Measurements from ENCODE around the gene TBPL1.
"Not testable (repeated sequence)": the region's sequence is repeated elsewhere in the genome, so short reads cannot be mapped to it uniquely, and the experiment has no call there.

TBPL1 gene

DNA sequence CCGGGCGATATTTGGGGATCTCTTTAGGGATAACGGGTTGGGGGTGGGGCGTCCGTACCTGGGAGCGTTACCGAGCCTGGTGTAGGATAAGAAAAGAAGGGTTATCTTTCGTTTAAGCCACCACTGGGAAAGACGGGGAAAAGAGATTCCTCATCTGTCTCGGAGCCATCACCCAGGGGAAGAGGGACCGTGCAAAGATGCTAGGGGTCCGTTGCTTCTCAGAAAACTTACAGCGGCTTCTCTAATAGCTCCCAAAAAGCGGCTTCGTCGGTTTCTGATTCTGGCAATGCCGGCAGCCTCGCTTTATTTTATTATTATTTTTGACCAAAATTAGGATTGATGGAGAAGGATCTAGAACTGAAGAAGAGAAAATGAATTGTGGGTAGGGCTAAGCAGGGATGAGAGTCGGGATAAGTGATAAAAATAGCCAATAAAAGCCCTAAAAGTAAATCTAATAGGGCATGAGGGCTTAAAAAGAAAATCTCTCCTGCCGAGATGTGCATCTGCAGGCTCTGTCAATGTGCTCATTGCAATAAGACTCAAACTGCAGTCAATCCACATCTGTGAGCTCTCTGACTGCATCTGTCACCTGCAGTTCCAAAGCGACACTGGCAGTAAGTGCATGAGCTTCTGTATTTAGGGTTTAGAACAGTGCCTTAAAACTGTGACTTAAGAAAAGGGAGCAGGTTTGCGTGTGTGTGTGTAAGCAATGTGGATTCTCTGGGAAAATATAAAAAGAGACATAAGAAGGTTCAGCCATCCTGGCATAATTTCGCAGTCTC is 801 bp downstream of the TBPL1 start:
- no peak for DNase-seq

DNA sequence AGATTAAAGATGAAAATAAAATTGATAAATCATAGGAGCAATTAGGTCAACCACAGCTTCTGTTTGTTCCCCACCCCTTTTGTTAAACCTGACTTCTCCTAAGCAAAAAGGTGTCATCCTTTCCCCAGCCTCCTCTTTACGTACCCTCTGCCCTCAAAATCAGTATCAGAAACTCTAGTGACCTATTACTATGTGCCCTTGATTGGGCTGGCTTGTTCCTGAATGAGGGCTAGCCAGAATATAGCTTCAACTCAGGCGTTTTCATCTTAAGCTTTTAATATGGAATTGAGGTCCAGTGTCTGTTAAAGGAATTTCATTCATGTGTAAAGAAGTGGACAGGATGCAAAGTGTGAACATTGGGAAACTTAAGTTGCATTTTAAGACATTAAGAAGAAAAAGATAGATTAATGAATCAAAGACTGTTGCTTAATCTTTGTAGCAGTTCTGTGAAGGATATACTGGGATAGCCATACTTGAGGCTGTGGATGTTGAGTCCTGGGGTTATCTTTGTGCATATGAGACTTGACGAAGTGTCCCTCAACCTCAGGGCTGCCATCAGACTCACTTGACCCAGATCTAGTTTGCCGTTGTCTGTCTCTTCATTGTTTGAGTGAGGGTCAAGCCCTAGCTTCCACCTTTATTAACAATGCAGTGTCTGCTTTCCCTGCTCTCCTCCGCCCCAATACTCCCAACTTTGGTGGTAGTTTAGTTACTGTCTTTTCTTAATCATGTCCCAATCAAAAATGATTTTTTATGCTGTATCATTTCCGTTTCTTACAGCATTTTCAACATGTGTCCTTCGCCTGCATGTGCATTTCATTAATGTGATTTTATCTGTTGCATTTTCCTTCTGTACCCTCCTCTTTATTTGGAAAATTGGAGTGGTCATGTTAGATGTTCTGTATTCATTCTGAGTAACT is 1.9 kb downstream of the TBPL1 start:
- DNase-seq: no peak

DNA sequence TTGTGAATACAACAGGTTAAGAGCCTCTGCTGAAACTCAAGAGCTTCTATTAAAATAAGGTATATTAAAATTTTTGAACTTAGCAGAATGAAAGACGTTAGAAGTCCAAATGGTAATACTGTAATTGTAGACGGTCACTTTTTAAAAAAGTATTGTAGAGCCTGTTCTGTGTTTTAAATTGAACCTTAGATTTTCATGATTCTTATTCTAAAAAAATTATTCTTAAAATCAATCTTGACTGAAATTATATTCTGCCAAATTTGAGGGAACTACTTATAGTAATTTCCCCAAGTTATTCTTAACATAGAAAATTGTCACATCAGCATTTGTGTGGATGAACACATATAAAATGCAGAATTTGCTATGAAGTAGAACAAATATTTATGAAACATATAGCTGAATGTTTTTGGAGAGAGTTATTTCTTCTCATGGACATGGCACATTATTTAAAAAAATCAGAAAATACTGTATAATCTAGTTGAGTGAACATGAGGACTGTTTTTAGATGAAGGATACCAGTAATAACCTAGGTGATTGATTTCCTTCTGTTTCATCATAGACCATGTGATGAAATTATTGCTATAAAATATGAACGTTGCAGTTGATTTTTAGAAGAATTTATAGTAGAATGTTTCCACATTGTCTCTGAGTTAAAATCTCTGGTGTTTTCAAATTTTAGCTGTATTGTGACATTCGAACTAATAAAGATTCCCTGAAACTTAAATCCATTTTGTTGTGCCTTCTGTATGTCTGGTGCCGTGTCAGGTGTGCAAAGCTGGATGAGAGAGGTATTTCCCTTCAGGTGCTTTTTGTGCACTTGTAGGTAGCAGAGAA is 2.8 kb downstream of the TBPL1 start:
- DNase-seq: no peak

DNA sequence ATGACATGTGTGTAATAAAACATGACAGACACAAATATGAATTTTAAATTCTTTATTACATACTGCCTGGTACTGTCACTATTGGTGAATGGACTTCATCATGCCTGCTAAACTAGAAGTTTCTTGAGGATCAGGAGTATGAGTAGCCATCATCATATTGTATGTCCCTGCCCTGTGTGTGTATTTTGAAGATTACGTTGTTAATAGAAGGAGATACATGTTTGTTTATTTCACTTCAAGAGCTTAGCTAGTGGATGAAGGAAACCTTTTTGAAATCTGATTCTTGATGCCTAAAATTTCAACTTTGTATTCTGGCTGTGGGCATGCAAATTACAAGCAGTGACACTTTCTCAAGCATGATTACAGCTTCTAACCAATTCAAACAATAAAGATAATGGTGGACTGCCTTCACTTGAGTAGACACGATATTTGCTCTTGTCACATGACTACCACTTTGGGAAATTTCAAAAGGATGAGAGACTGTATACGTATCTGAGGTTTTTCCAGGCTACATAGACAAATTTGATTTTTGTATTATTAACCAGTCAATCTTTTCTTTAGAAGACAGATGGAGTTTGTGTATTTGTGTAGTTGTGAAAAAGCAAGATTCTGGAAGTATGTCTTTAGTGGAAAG is 3.5 kb downstream of the TBPL1 start:
- no peak for DNase-seq

DNA sequence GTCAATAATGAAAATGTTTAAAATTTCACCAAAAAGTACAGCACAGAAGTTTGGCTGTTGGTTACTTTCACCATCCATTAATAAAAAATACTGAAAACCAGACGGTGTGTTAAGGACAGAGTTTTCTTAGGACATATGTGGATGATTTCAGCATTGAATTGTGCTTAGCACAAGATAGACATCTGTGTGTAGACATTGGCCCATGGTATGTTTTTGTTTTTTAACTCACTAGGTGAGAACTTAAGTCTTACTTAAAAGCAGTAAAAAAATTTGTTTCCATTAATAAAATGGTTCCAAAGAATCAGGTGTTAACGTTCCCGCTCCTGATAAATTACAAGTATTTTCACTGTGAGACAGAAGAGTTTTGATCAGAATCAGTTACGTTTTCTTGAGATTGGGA is 4.2 kb downstream of the TBPL1 start:
- DNase-seq: no peak

DNA sequence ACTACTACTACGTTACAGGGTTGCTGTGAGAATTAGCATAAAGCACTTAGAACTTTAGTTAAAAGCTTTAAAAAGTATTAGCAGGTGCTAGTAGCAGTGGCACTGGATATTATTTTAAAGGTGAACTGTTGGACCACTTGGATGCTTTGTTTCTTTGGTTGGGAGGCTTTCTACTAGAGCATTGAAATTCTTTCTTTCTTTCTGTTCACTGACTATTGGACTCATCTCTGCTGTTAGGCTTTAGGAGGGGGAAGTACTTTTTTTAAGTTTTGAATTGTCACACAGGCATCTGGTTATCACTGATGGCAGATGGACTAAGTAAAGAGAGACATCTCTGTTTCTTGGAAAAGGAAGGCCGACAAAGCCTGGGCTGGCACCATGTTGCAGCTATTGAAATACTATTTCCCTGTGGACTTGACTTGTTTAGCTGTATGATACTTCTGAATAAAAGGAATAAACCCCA is 4.8 kb downstream of the TBPL1 start:
- DNase-seq: no peak

DNA sequence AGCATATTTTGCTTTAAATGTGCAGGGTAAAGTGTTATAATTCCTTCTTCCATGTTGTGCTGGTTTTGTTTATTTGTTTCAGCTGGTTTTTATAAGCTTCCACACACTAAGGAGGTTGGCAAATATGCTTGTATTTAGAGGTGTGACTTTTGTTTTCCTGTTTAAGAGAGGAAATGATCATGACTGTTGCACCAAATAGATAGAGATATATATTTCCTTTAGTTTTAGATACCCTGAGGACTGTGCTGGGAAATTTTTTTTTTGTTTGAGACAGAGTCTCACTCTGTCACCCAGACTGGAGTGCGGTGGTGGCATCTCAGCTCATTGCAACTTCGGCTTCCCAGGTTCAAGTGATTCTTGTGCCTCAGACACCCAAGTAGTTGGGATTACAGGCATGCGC is 5.8 kb downstream of the TBPL1 start:
- no peak for DNase-seq

DNA sequence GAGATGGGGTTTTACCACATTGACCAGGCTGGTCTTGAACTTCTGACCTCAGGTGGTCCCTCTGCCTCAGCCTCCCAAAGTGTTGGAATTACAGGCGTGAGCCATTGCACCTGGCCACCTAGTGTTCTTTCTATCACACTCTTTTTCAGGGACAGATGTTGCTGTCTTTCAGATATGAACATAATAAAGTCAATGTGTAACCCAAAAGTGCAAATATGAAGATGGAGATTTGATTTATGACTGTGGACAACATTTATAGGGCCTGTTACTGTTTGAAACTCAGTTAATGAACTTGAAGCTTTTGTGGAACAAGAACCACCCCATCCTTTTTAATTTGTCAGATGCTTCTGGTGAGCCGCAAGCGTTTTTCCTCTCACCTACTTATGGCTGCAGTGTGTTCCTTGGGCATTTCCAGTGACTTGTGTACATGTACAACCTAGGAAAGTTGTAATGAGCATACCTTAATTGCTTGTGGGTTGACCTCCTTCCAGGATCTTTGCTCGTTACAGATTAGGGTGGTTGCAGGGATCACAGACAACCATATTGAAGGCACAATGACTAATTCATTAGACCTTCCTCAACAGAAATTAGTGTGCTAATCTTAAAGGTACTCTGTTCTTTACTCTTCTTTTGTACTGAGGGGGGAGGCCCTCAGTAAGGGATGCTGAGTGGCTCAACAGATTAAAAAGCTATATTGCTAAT is 6.8 kb downstream of the TBPL1 start:
- DNase-seq: no peak

DNA sequence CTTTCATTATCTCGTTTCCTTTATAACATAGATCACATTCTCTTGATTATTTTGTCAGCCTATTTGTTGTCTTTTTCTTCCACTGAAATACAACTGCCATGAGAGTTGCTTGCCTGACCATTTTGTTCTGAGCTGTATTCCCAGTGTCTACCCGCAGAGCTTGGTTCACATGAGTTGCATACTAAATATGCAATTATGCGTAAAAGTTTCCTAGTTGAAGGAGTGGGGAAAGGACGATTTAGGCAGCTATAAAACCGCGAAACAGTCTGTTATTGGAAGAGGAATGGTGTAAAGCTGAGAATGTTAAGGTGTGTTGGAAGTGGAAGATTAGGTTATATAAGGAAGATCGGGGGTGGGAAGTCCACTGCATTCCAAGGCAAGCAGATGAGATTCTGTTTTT is 8.8 kb downstream of the TBPL1 start:
- no peak for DNase-seq

DNA sequence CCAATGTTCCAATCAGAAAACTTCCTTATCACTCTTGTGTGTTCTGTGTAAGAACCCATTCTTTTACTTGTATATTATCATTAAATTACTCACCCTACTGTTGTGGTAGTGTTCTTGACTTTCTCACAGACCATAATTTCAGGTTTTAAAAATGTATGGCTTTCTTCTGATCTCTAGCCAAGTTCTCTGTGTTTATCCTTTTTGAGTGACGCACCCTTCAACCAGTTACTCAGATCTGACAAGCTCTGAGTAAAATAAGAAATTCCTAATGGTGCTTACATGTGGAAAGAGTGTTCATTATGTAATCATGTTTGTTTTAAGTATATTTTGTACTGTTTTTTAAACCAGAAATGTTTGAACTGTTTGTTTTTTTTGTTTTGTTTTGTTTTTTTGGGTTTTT is 11.0 kb downstream of the TBPL1 start:
- no peak for DNase-seq

DNA sequence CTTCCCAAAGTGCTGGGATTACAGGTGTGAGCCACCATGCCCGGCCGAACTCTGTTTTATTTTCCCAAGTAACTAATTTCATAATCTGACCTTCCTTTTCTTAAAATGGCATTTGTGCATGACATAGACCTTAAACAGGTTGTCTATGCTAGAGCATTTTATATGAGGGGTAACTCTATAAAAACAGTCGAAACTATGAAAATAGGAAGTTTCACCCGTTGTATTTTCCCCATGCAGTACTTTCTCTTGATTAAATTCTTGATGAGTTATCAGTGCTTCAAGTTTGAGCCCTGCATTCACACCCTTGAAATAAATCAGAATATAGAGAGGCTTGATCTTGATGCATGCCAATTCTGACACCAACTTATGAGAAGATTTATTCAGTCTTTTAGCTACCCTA is 11.7 kb downstream of the TBPL1 start:
- no peak for DNase-seq

DNA sequence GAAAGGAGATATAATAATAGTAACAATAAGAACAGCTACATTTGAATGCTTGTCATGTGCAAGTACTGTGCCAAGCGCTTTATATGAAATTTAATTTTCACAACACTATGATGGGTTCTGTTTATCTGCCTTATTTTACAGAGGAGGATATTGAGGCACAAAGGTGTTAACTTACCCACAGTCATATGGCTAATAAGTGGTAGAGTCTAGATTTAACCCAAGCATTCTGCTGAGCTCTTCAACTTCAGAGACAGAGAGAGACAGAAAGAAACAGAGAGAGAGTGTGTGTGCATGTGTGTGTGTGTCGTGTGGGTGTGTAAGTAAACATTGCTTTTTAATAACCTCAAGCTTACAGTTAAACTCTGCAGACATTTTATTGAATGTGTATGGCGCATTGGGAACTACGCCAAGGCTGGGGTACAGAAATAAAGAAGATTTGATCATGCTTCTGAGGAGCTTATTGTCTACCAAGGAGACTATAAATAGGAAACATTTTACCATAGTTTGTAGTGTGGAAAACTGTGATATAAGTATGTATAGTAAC is 12.9 kb downstream of the TBPL1 start:
- no peak for DNase-seq

DNA sequence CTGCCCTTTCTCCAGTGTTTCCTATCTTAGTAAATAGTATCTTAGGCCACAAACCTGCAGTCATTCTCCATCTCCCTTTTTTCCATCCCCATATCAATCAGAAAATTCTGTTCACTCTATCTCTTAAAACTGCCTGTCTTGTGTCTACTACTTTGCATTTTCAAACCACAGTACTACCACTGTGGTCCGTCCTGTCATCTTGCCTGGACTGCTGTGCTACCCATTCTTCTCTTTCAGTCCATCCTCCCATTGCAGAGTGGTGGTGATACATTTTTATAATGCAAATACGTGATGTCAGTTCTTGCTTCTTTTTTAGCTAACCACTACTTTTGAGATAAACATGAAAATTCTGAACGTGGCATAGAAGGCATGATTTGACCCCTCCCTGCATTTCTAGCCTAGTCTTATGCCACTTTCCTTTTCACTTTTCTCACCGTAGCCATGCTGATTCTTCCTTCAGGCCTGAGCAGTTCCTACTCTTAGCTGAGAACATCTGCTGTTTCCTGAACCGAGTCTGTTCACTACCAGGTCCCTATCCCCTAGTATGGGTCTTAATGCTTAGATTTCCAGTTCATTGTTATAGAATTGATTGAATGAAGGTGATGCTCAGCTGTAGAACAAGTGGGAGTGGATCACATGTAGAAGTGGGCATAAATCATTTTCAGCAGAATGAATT is 13.8 kb downstream of the TBPL1 start:
- DNase-seq: no peak

DNA sequence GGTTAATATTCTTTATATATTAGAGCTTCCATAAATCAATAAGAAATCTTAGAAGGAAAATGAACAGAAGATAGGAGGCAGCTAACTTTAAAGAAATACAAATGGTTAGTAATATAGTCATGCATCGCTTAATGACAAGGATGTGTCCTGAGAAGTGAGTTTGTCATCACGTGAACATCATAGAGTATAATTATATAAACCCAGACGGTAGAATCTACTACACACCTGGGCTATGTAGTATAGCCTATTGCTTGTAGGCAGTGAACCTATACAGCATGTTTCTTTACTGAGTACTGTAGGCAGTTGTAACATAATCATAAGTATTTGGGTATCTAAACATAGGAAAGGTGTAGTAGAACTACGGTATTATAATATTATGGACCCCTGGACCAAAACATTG is 14.3 kb downstream of the TBPL1 start:
- no peak for DNase-seq

DNA sequence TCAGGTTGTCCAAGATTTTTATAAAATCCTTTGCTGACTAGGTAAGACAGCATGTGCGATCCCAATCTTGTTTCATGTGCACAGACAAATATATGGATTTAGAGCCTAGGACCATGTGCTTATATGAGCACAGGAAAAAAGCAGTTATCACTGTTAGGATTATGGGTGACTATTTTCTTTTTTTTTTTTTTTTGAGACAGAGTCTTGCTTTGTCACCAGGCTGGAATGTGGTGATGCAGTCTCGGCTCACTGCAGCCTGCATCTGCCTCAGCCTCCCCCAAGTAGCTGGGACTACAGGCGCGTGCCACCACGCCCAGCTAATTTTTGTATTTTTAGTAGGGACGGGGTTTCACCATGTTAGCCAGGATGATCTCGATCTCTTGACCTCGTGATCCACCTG is 14.8 kb downstream of the TBPL1 start:
- not testable (repeated sequence) for DNase-seq

DNA sequence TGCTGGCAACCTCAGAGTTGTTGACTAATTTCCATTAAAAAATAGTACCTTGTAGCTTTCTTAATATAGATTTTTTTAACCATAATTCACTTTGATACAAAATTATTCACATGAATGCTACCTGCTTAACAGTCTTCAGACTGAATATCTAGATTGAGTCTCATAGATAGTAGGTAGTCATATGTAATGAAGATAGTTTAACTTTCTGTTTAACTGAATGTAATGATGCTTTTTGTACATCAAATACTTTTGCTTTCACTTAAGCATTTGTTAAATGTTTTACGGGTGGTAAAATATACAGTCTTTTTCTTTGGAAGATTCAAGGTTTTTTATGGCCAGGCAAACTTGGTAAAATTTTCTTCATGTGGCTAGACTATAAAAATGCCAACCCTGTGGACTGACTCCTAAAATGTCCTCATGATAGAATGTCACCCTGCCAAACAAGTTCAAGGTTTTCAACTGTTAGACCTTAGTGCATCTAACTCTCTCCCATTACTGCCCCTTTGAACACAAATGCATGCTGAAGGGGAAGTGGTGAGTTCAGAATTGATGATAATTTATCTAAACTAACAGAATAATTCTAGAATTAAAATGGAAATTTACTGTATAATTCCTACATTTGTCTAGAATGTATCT is 16.4 kb downstream of the TBPL1 start:
- no peak for DNase-seq

DNA sequence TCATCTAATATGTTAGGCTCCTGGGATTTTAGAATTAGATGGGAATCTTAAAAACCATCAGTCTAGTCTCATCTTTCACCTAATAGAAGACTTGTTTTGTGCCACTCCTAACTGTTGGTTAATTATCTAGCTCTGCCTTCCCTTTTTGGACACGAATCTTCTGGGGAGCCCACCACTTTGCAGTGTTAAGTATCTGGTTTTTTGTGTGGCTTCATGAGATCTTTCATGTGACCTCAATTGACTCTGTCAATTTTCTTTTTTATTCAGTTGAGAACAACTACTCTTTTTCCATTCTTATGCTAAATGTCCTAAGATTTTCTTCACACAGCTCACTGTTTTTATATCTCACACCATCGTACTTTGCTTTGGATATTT is 16.9 kb downstream of the TBPL1 start:
- no peak for DNase-seq

DNA sequence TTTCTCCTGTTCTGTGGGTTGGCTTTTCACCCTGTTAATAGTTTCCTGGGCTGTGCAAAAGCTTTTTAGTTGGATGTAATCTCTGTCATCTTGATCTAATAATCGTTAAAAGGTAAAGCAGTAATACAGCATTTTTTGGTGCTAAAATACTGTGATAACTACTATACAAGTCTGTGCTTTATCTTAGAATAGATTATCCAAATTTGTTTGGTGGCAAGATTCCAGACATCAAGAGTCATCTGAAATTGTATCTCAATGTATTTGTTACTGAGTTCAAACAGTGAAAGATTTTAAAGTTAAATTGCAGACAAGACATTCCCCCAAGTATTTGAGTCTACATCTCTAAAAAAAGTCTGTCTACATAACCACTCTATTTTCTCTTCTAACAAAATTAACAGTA is 18.8 kb downstream of the TBPL1 start:
- no peak for DNase-seq

DNA sequence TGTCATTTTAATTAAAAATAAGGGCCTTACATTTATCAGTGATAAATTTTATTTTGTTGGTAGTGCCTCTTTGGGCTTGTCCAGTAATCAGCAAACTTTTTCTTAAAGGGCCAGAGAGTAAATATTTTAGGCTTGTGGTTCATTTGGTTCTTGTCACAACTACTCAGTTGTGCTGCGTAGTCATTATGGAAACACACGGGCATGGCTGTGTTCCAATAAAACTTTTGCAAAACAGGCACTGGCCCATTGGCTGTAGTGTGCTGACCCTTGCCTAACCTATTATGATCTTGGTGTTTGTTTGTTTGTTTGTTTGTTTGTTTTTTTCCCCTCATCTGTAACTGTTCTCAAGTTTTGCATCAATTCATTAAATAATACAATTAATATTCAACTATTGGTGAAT is 19.4 kb downstream of the TBPL1 start:
- DNase-seq: no peak

DNA sequence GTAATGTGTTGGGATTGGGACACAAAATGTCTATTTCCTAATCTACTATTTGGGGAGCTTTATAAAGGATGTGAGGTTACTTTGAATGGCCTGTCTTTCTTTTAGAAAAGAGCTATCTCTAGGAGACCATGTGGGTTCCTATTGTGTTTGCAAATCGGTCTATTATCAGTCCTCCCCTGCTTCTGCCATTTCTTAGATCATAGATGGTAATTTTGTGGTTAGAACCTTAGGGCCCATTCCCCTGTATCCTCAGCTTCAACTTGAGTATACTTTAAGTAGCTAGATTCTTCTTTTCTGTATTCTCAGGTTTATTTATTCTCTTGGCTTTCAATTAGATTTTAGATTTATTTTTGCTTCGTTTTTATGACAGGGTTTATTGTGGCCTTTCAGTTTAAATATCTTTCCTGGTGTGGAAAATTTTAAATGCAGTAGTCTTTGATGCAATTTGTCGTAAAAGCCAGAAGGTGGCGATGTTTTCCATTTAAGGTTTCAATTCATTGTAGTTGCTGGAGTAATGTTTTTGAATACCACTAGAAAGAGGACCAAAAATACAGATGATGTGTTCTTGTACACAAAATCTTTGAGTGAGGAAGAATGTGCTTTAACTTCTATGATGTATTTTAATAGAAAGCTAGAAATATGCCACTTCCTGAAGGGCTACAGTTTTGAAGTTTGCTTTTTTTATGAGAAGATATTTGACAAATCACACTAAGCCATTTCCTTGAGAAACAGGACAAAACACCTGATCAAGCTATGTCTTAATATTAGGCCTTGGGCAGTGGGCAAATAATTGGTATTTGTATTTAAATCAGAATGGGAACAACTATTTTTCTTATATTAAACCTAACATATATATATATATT is 20.3 kb downstream of the TBPL1 start:
- peak; percentile 24 for DNase-seq

Measured in NCI-H1436 treated with DMSO at 0.1 percent for 48 hours (cell line).